ENCODE results near the gene CFHR1.
"Not testable (repeated sequence)": the region's sequence is repeated elsewhere in the genome, so short reads cannot be mapped to it uniquely, and the experiment has no call there.

The CFHR1 gene

GRCh38 chr1:196808529-196809235 is 10.8 kb upstream of the CFHR1 start:
- TF ChIP-seq CTCF (conservative IDR thresholded peaks at IDR 0.05), result no peak
- TF ChIP-seq ZFX (IDR thresholded peaks at IDR 0.05), result no peak

GRCh38 chr1:196817442-196817841 is 2.1 kb upstream of the CFHR1 start:
- H3K27ac ChIP-seq, result not testable (repeated sequence)

More at GRCh38 chr1:196808529-196809235, 10.8 kb upstream of the CFHR1 start:
- H3K27ac ChIP-seq, result no peak overlapping the region

GRCh38 chr1:196827860-196828259 is 8.3 kb downstream of the CFHR1 start:
- H3K27ac ChIP-seq, result not testable (repeated sequence)

- H3K27ac ChIP-seq, result not testable (repeated sequence)
Observed at GRCh38 chr1:196849613-196850492, 30.3 kb downstream of the CFHR1 start.

- no peak for TF ChIP-seq CTCF (conservative IDR thresholded peaks at IDR 0.05)
Observed at GRCh38 chr1:196856053-196856452, 36.5 kb downstream of the CFHR1 start.

GRCh38 chr1:196857188-196857587 is 37.7 kb downstream of the CFHR1 start:
- TF ChIP-seq ZFX (IDR thresholded peaks at IDR 0.05) (no peak), CTCF (conservative IDR thresholded peaks at IDR 0.05) (no peak)
- no peak overlapping the region for H3K27ac ChIP-seq

More at GRCh38 chr1:196856053-196856452, 36.5 kb downstream of the CFHR1 start:
- H3K27ac ChIP-seq, result no peak overlapping the region

- no peak overlapping the region for H3K27ac ChIP-seq
- no peak for TF ChIP-seq ZFX (IDR thresholded peaks at IDR 0.05)
- TF ChIP-seq CTCF (conservative IDR thresholded peaks at IDR 0.05), result no peak
Observed at GRCh38 chr1:196858811-196859210, 39.3 kb downstream of the CFHR1 start.

- no peak overlapping the region for H3K27ac ChIP-seq
- TF ChIP-seq CTCF (conservative IDR thresholded peaks at IDR 0.05), result no peak
- TF ChIP-seq ZFX (IDR thresholded peaks at IDR 0.05), result no peak
Observed at GRCh38 chr1:196860323-196860884, 40.9 kb downstream of the CFHR1 start.
